WI38 (cell line): ENCODE results near the gene CASP3.
"Not testable (repeated sequence)": the region's sequence is repeated elsewhere in the genome, so short reads cannot be mapped to it uniquely, and the experiment has no call there.

ENCODE experiments used
- H3K4me3 ChIP-seq: 2 replicates; pipeline ENCODE4 v1.5.1; 2011; ENCODE audit warnings: low read depth, mild to moderate bottlenecking, control low read depth, low read length
- CTCF ChIP-seq: IDR thresholded peaks from 2 replicates; pipeline ENCODE4 v1.5.1; 2012; ENCODE audit warnings: low read depth, mild to moderate bottlenecking, control low read depth, low read length

Gene CASP3

GRCh38 chr4:184616633-184617551 lies 32.4 kb downstream of the CASP3 start:
- no peak overlapping the region for H3K4me3 ChIP-seq
- no peak for TF ChIP-seq CTCF

GRCh38 chr4:184616168-184616567 lies 33.1 kb downstream of the CASP3 start:
- H3K4me3 ChIP-seq: not testable (repeated sequence)

GRCh38 chr4:184614509-184614908 lies 34.7 kb downstream of the CASP3 start:
- H3K4me3 ChIP-seq: no peak overlapping the region
- TF ChIP-seq CTCF: no peak

- TF ChIP-seq CTCF: no peak
- H3K4me3 ChIP-seq: no peak overlapping the region
These were observed 35.8 kb downstream of the CASP3 start for GRCh38 chr4:184613405-184613804.

GRCh38 chr4:184612074-184612473 lies 37.2 kb downstream of the CASP3 start:
- TF ChIP-seq CTCF: no peak
- H3K4me3 ChIP-seq: no peak overlapping the region

- not testable (repeated sequence) for H3K4me3 ChIP-seq
These were observed 41.8 kb downstream of the CASP3 start for GRCh38 chr4:184607429-184607828.

- not testable (repeated sequence) for H3K4me3 ChIP-seq
These were observed 46.4 kb downstream of the CASP3 start for GRCh38 chr4:184602857-184603256.

- H3K4me3 ChIP-seq: not testable (repeated sequence)
These were observed 48.3 kb downstream of the CASP3 start for GRCh38 chr4:184600982-184601381.

- no peak overlapping the region for H3K4me3 ChIP-seq
- TF ChIP-seq CTCF: no peak
These were observed 49.6 kb downstream of the CASP3 start for GRCh38 chr4:184599492-184600135.
